WTC11 (cell line): ENCODE measurements around the gene MYBPHL. TPM values are rescaled to one million over a fixed set of nuclear protein-coding genes. Genes with fewer than 3 reads are reported as not detected.
A peak's percentile ranks its signal among the peaks of the same experiment; 100 is the strongest.

Experiments
- ATAC-seq: fragments of 200-7000 bp; cut with Tn5 transposase; 2 replicates; pipeline ENCODE4 v1.10.0; 2021; ENCODE audit warnings: mild to moderate bottlenecking, moderate library complexity
- CTCF ChIA-PET: fragments of 300-600 bp; sonication (Branson Sonifier 250); formaldehyde crosslinking; loops from one replicate; lab custom pipeline; 2021; ENCODE audit warnings: antibody characterized with exemption; lab: Charles Lee
- POLR2A ChIA-PET: fragments of 350-600 bp; sonication (Branson Sonifier 250); formaldehyde crosslinking; loops from one replicate; lab custom pipeline; 2021; ENCODE audit warnings: antibody characterized with exemption; lab: Charles Lee
- DNase-seq: peaks from one replicate; pipeline ENCODE4 v3.0.0; 2021; ENCODE audit warnings: low spot score
- H3K27ac Mint-ChIP-seq: 2 replicates; pipeline ENCODE4 v1.8.0; 2021; ENCODE audit warnings: mixed read lengths
- H3K27me3 Mint-ChIP-seq: 2 replicates; pipeline ENCODE4 v1.8.0; 2021; ENCODE audit warnings: low read depth, mild to moderate bottlenecking, moderate library complexity, mixed read lengths
- H3K36me3 Mint-ChIP-seq: 2 replicates; pipeline ENCODE4 v1.8.0; 2021; ENCODE audit warnings: mixed read lengths
- H3K4me1 Mint-ChIP-seq: 2 replicates; pipeline ENCODE4 v1.8.0; 2022; ENCODE audit warnings: mixed read lengths
- H3K4me3 Mint-ChIP-seq: 2 replicates; pipeline ENCODE4 v1.8.0; 2021; ENCODE audit warnings: mild to moderate bottlenecking, moderate library complexity, mixed read lengths
- H3K9me3 Mint-ChIP-seq: 2 replicates; pipeline ENCODE4 v1.8.0; 2021; ENCODE audit warnings: mixed read lengths
- FOXP1 ChIP-seq: sonication (generic); formaldehyde crosslinking; IDR thresholded peaks from 2 replicates; pipeline ENCODE4 v1.8.0; 2022; ENCODE audit warnings: missing genetic modification reagents, mild to moderate bottlenecking, moderate library complexity, borderline replicate concordance
- GABPB1 ChIP-seq: sonication (generic); formaldehyde crosslinking; IDR thresholded peaks from 2 replicates; pipeline ENCODE4 v1.8.1; 2023; ENCODE audit warnings: mild to moderate bottlenecking, missing genetic modification reagents
- GRHL2 ChIP-seq: fragments of 250-450 bp; sonication (Bioruptor Pico); IDR thresholded peaks from 2 replicates; pipeline ENCODE4 v1.8.0; 2022; ENCODE audit warnings: mild to moderate bottlenecking, moderate library complexity; ENCODE audit not compliant: insufficient replicate concordance, severe bottlenecking
- IRF2 ChIP-seq: sonication (generic); formaldehyde crosslinking; IDR thresholded peaks from 2 replicates; pipeline ENCODE4 v1.8.0; 2022; ENCODE audit warnings: low read depth, missing genetic modification reagents, borderline replicate concordance
- NFATC4 ChIP-seq: fragments of 250-450 bp; sonication (Bioruptor Pico); IDR thresholded peaks from 2 replicates; pipeline ENCODE4 v1.9.0; 2021; ENCODE audit warnings: mild to moderate bottlenecking
- NR2C2 ChIP-seq: sonication (generic); formaldehyde crosslinking; IDR thresholded peaks from 2 replicates; pipeline ENCODE4 v1.8.0; 2022; ENCODE audit warnings: mild to moderate bottlenecking, missing genetic modification reagents
- TCF7 ChIP-seq: sonication (generic); formaldehyde crosslinking; IDR thresholded peaks from 2 replicates; pipeline ENCODE4 v1.8.0; 2022; ENCODE audit warnings: mild to moderate bottlenecking, low read depth, missing genetic modification reagents, moderate library complexity
- TP53 ChIP-seq: sonication (generic); formaldehyde crosslinking; IDR thresholded peaks from 2 replicates; pipeline ENCODE4 v1.8.1; 2023; ENCODE audit warnings: mild to moderate bottlenecking, missing genetic modification reagents
- ZNF121 ChIP-seq: sonication (generic); formaldehyde crosslinking; IDR thresholded peaks from 2 replicates; pipeline ENCODE4 v1.8.0; 2023; ENCODE audit warnings: missing genetic modification reagents
- ZNF232 ChIP-seq: sonication (generic); formaldehyde crosslinking; IDR thresholded peaks from 2 replicates; pipeline ENCODE4 v1.8.0; 2022; ENCODE audit warnings: mild to moderate bottlenecking, missing genetic modification reagents
- ZNF317 ChIP-seq: sonication (generic); formaldehyde crosslinking; IDR thresholded peaks from 2 replicates; pipeline ENCODE4 v1.8.1; 2023; ENCODE audit warnings: low read depth, mild to moderate bottlenecking, moderate library complexity, missing genetic modification reagents, borderline replicate concordance
- ZNF396 ChIP-seq: fragments of 250-450 bp; sonication (Bioruptor Pico); IDR thresholded peaks from 2 replicates; pipeline ENCODE4 v1.8.0; 2021; ENCODE audit warnings: mild to moderate bottlenecking, moderate library complexity, borderline replicate concordance
- total RNA-seq: library from RNA; stranded (reverse); gene quantifications from 3 replicates; pipeline ENCODE4 v1.2.3, GENCODE V29; 2021
- TF ChIP-seq, protein P1 (sequence below): sonication (generic); formaldehyde crosslinking; IDR thresholded peaks from 2 replicates; pipeline ENCODE4 v1.8.1; 2023; ENCODE audit warnings: mild to moderate bottlenecking, missing genetic modification reagents, moderate library complexity
- TF ChIP-seq, protein P2 (sequence below): fragments of 250-450 bp; sonication (Bioruptor Pico); conservative IDR thresholded peaks from 2 replicates; pipeline ENCODE4 v1.9.0; 2021; ENCODE audit warnings: mild to moderate bottlenecking
- TF ChIP-seq, protein P3 (sequence below): sonication (generic); formaldehyde crosslinking; IDR thresholded peaks from 2 replicates; pipeline ENCODE4 v1.8.0; 2022; ENCODE audit warnings: mild to moderate bottlenecking, missing genetic modification reagents
- TF ChIP-seq, protein P4 (sequence below): fragments of 250-450 bp; sonication (Bioruptor Pico); IDR thresholded peaks from 2 replicates; pipeline ENCODE4 v1.9.0; 2021; ENCODE audit warnings: mild to moderate bottlenecking, borderline replicate concordance
- TF ChIP-seq, protein P5 (sequence below): sonication (generic); formaldehyde crosslinking; IDR thresholded peaks from 2 replicates; pipeline ENCODE4 v1.8.1; 2022; ENCODE audit warnings: low read depth, missing genetic modification reagents, borderline replicate concordance
- TF ChIP-seq, protein P6 (sequence below): sonication (generic); formaldehyde crosslinking; IDR thresholded peaks from 2 replicates; pipeline ENCODE4 v1.8.1; 2022; ENCODE audit warnings: missing genetic modification reagents, borderline replicate concordance
- TF ChIP-seq, protein P7 (sequence below): fragments of 250-450 bp; sonication (Bioruptor Pico); IDR thresholded peaks from 2 replicates; pipeline ENCODE4 v1.9.0; 2021; ENCODE audit warnings: mild to moderate bottlenecking
- TF ChIP-seq, protein P8 (sequence below): sonication (generic); formaldehyde crosslinking; IDR thresholded peaks from 2 replicates; pipeline ENCODE4 v1.8.1; 2023; ENCODE audit warnings: mild to moderate bottlenecking, moderate library complexity, missing genetic modification reagents

Gene MYBPHL
- total RNA-seq, 1 experiment from 2014 or later = 1.2 TPM

DNA sequence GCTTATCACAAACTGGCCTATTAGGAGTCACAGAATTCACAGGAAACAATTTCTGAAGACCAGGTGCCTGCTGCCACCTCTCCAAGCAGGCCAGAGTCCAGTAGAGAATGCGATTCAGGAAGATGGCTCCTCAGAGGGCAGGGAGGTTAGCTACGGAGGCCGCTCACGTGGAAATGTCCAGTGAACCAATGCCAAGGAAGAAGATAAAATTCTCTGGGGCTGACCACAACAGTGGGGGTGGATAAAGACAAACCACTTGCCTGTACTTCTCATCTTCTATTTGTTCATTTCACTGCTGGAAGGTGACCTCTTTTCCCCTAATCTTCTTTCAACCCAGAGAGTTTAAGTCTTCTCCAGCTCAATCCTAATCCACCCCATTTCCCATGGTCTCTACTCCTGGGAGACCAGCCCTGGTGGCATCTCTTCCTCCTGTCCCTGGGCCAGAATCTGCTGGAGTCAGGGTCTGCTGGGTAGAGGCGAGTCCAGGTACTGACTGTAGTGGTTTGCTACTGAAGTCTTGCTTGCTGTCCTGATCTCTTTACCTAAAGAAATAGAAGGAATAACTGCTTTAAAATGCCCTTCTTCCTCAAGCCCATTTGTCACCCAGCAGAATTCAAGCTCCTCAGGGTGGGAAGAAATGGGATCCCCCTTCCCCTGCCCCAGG lies 27.1 kb downstream of the MYBPHL start:
- POLR2A ChIA-PET = no interaction called here
- Mint-ChIP-seq H3K4me3 (no peak overlapping the region), H3K4me1 (peaks cover 42% of the 10 kb centered on the region)
- TF ChIP-seq, protein P1, sequence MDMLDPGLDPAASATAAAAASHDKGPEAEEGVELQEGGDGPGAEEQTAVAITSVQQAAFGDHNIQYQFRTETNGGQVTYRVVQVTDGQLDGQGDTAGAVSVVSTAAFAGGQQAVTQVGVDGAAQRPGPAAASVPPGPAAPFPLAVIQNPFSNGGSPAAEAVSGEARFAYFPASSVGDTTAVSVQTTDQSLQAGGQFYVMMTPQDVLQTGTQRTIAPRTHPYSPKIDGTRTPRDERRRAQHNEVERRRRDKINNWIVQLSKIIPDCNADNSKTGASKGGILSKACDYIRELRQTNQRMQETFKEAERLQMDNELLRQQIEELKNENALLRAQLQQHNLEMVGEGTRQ (CRISPR knock-in tag) = no peak
- no peak for TF ChIP-seq FOXP1 (CRISPR knock-in tag)
- TF ChIP-seq NR2C2 (CRISPR knock-in tag) = no peak
- TF ChIP-seq, protein P2, sequence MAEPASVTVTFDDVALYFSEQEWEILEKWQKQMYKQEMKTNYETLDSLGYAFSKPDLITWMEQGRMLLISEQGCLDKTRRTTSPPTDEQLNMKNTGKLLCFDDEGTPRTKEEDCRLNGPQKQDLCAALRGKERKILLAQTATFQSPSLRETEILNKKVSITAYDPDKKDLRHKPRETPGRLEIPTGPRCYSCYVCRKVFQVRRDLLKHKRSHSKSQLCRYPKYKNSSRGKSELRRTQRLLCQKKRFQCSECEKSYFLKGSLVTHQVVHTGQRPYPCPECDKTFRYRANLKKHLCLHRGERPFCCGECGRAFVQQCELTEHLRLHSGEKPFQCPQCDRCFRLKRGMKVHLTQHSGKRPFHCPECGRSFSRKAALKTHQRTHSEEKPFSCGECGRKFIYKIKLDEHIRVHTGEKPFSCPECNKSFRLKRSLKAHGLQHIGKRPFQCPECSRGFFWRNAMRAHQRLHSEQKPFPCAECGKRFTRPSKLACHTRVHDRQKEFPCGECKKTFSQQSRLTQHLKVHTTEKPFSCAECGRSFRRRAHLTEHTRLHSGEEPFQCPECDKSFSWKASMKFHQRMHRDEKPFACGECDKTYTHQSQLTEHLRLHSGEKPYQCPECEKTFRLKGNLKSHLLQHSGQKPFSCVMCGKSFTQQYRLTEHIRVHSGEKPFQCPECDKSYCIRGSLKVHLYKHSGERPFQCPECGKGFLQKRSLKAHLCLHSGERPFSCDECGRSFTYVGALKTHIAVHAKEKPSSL = no peak
- TF ChIP-seq IRF2 (CRISPR knock-in tag) = no peak
- TF ChIP-seq TCF7 = no peak
- TF ChIP-seq, protein P3, sequence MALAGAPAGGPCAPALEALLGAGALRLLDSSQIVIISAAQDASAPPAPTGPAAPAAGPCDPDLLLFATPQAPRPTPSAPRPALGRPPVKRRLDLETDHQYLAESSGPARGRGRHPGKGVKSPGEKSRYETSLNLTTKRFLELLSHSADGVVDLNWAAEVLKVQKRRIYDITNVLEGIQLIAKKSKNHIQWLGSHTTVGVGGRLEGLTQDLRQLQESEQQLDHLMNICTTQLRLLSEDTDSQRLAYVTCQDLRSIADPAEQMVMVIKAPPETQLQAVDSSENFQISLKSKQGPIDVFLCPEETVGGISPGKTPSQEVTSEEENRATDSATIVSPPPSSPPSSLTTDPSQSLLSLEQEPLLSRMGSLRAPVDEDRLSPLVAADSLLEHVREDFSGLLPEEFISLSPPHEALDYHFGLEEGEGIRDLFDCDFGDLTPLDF (CRISPR knock-in tag) = no peak
- no peak for TF ChIP-seq GABPB1
- TF ChIP-seq, protein P4, sequence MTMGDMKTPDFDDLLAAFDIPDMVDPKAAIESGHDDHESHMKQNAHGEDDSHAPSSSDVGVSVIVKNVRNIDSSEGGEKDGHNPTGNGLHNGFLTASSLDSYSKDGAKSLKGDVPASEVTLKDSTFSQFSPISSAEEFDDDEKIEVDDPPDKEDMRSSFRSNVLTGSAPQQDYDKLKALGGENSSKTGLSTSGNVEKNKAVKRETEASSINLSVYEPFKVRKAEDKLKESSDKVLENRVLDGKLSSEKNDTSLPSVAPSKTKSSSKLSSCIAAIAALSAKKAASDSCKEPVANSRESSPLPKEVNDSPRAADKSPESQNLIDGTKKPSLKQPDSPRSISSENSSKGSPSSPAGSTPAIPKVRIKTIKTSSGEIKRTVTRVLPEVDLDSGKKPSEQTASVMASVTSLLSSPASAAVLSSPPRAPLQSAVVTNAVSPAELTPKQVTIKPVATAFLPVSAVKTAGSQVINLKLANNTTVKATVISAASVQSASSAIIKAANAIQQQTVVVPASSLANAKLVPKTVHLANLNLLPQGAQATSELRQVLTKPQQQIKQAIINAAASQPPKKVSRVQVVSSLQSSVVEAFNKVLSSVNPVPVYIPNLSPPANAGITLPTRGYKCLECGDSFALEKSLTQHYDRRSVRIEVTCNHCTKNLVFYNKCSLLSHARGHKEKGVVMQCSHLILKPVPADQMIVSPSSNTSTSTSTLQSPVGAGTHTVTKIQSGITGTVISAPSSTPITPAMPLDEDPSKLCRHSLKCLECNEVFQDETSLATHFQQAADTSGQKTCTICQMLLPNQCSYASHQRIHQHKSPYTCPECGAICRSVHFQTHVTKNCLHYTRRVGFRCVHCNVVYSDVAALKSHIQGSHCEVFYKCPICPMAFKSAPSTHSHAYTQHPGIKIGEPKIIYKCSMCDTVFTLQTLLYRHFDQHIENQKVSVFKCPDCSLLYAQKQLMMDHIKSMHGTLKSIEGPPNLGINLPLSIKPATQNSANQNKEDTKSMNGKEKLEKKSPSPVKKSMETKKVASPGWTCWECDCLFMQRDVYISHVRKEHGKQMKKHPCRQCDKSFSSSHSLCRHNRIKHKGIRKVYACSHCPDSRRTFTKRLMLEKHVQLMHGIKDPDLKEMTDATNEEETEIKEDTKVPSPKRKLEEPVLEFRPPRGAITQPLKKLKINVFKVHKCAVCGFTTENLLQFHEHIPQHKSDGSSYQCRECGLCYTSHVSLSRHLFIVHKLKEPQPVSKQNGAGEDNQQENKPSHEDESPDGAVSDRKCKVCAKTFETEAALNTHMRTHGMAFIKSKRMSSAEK (CRISPR knock-in tag) = no peak
- no peak for TF ChIP-seq ZNF232
- TF ChIP-seq ZNF317 (CRISPR knock-in tag) = no peak
- TF ChIP-seq, protein P5, sequence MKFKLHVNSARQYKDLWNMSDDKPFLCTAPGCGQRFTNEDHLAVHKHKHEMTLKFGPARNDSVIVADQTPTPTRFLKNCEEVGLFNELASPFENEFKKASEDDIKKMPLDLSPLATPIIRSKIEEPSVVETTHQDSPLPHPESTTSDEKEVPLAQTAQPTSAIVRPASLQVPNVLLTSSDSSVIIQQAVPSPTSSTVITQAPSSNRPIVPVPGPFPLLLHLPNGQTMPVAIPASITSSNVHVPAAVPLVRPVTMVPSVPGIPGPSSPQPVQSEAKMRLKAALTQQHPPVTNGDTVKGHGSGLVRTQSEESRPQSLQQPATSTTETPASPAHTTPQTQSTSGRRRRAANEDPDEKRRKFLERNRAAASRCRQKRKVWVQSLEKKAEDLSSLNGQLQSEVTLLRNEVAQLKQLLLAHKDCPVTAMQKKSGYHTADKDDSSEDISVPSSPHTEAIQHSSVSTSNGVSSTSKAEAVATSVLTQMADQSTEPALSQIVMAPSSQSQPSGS = no peak
- TF ChIP-seq, protein P6, sequence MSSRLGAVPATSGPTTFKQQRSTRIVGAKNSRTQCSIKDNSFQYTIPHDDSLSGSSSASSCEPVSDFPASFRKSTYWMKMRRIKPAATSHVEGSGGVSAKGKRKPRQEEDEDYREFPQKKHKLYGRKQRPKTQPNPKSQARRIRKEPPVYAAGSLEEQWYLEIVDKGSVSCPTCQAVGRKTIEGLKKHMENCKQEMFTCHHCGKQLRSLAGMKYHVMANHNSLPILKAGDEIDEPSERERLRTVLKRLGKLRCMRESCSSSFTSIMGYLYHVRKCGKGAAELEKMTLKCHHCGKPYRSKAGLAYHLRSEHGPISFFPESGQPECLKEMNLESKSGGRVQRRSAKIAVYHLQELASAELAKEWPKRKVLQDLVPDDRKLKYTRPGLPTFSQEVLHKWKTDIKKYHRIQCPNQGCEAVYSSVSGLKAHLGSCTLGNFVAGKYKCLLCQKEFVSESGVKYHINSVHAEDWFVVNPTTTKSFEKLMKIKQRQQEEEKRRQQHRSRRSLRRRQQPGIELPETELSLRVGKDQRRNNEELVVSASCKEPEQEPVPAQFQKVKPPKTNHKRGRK (CRISPR knock-in tag) = no peak
- TF ChIP-seq, protein P7, sequence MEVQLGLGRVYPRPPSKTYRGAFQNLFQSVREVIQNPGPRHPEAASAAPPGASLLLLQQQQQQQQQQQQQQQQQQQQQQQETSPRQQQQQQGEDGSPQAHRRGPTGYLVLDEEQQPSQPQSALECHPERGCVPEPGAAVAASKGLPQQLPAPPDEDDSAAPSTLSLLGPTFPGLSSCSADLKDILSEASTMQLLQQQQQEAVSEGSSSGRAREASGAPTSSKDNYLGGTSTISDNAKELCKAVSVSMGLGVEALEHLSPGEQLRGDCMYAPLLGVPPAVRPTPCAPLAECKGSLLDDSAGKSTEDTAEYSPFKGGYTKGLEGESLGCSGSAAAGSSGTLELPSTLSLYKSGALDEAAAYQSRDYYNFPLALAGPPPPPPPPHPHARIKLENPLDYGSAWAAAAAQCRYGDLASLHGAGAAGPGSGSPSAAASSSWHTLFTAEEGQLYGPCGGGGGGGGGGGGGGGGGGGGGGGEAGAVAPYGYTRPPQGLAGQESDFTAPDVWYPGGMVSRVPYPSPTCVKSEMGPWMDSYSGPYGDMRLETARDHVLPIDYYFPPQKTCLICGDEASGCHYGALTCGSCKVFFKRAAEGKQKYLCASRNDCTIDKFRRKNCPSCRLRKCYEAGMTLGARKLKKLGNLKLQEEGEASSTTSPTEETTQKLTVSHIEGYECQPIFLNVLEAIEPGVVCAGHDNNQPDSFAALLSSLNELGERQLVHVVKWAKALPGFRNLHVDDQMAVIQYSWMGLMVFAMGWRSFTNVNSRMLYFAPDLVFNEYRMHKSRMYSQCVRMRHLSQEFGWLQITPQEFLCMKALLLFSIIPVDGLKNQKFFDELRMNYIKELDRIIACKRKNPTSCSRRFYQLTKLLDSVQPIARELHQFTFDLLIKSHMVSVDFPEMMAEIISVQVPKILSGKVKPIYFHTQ (CRISPR knock-in tag) = no peak
- TF ChIP-seq GRHL2 = no peak
- no peak for TF ChIP-seq ZNF121 (CRISPR knock-in tag)
- TF ChIP-seq, protein P8, sequence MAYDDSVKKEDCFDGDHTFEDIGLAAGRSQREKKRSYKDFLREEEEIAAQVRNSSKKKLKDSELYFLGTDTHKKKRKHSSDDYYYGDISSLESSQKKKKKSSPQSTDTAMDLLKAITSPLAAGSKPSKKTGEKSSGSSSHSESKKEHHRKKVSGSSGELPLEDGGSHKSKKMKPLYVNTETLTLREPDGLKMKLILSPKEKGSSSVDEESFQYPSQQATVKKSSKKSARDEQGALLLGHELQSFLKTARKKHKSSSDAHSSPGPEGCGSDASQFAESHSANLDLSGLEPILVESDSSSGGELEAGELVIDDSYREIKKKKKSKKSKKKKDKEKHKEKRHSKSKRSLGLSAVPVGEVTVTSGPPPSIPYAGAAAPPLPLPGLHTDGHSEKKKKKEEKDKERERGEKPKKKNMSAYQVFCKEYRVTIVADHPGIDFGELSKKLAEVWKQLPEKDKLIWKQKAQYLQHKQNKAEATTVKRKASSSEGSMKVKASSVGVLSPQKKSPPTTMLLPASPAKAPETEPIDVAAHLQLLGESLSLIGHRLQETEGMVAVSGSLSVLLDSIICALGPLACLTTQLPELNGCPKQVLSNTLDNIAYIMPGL (CRISPR knock-in tag) = no peak
- TF ChIP-seq TP53 (CRISPR knock-in tag) = no peak
- no peak for TF ChIP-seq NFATC4 (CRISPR knock-in tag)
- TF ChIP-seq ZNF396 (CRISPR knock-in tag) = no peak
- TF ChIP-seq, all 79 proteins: peak for 0
- ATAC-seq (no peak), DNase-seq (no peak)
- H3K27ac Mint-ChIP-seq = peak overlapping the region; percentile 72; the same call in 1 of the 2 replicates
- H3K27me3 Mint-ChIP-seq = no peaks in the 10 kb centered on the region; the same call in 1 of the 2 replicates
- H3K36me3 Mint-ChIP-seq = peaks cover 24% of the 10 kb centered on the region
- CTCF ChIA-PET = interaction anchor here (0.7 to 1.2 kb wide), 2 partner anchors 26 to 253 kb away, joined by 3 to 6 read pairs; no protein-coding TSS in a partner anchor
- H3K9me3 Mint-ChIP-seq = no peaks in the 10 kb centered on the region
